GM10847 (cell line): ENCODE results near the gene NTRK1.

Experiments used
- POLR2A ChIP-seq: IDR thresholded peaks from 2 replicates; pipeline ENCODE4 v1.6.1; 2011; ENCODE audit not compliant: insufficient read length; ENCODE audit errors: extremely low read depth

NTRK1 gene

DNA sequence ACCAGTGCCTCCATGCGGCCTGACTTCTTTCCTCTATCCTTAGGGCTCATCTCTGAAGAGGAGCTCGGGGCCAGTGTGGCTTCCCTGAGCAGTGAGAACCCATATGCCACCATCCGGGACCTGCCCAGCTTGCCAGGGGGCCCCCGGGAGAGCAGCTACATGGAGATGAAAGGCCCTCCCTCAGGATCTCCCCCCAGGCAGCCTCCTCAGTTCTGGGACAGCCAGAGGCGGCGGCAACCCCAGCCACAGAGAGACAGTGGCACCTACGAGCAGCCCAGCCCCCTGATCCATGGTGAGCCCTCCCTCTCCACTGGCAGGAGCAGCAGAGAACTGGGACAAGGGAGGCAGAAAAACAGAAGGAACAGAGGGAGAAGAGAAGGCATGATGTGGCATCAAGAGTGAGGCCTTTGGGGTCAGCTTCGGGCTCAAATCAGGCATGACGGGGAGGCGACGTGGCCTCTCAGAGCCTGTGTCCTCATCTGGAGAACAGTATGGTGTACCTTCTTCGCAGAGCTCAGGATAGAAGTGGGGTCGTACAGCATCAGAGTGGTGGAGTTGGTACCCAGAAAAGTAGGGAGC lies 53.2 kb downstream of the NTRK1 start:
- no peak for TF ChIP-seq POLR2A

- TF ChIP-seq POLR2A, result no peak
Observed at GRCh38 chr1:156914440-156914856, 53.8 kb downstream of the NTRK1 start.

DNA sequence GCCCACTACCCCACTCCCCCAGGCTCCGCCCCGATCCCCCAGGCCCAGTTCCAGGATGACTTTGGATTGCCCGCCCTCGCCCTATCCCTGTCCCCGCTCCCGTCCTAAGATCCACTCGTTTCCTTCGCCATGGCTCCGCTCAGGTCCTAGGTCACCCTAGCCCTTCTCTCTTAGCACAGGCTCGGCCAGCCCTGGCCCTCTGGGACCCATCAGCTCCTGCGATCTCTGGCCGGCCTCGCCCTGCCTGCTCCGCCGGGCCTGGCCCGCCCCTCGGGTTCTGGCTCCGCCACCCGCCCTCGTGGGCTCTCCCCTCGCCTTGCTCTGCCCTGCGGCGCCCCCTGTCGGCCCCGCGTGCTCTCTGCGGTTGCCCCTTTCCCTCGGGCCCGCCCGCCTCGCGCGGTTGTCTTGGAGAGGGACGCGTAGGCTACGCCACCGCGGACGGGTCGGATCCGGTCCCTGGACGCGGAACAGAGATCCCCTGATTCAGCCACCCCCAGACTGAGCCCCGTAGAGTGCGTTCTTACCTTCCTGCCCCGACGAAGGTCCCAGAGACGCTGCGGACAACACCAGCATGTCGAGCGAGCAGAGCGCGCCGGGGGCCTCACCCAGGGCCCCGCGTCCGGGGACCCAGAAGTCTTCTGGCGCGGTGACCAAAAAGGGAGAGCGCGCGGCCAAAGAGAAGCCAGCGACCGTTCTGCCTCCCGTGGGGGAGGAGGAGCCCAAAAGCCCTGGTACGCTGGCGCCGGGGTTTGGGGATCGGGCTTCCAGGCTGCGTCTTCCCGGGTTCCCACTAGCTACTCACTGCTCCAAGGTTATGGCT lies 59.8 kb downstream of the NTRK1 start, which contains the start of gene LRRC71:
TSS of gene LRRC71 (plus strand) at position 400 of the 820 bp plus-strand sequence. CDS start at position 572, 172 bp downstream.
- no peak for TF ChIP-seq POLR2A

GRCh38 chr1:156921053-156921529 lies 60.4 kb downstream of the NTRK1 start:
- no peak for TF ChIP-seq POLR2A

DNA sequence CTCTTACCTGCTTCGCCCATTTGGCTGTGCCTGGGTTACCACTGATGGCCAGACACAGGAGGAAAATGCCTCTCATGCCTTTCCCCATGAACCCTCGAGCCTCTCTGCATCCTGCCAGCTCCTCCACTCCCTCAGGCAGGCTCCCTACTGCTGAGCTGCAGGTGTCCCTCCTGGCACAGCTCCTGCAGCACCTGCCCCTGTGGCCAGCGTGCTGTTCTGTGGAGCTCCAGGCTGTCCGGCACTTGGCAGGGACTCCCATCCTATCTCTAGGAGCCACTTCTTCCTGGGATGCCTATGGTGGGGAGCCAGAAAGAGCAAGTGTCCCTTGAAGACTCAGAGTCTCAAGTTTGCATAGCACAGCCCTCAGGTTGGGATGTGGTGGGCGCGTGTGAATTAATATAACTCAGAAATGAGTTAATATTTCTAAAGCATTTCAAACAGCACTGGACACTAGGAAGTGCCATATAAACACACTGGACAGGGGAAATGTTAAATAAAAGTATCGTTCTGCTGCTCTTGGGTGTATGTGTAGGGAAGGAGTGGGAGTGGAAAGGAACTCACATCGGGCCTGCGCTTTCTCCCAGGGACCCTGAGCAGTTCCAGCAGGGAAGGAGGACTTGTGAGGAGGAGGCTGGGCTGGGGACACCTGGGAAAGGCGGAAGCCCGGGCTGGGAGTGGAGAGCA lies 62.5 kb downstream of the NTRK1 start:
- TF ChIP-seq POLR2A, result no peak

DNA sequence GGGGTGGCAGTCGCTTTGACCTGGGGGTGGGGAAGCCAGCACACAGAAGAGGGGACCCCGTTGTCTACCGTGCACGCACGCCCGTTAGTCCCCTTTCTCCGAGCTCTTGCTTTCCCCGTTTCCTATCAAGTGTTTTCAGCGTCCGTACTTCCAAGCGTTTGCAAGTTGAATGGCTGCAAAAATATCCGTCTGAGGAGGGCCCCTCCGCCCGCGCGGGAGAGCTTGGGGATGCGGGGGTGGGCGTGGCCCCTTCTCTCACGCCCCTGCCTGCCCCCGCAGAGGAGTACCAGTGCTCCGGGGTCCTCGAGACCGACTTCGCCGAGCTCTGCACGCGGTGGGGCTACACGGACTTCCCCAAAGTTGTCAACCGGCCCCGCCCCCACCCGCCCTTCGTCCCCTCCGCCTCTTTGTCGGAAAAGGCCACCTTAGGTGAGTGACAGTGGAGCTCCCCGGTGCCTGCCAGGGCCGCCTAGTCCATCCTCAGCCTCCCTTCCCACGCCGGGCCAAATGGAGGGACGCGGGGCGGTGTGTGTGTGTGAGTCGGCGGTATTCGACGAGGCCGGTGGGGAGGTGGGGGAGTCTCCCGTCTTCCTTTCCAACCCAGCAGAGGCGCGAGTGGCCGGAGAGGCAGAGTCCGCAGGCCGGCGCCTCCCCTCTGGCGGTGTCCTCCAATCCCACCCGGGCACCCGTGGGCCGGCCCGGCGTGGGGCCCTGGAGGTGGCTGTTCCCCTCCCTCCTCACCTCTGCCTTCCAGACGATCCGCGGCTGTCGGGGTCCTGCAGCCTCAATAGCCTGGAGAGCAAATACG lies 63.2 kb downstream of the NTRK1 start:
- TF ChIP-seq POLR2A, result no peak

GRCh38 chr1:156924478-156925153 lies 64.0 kb downstream of the NTRK1 start:
- no peak for TF ChIP-seq POLR2A

- TF ChIP-seq POLR2A, result no peak
Observed at GRCh38 chr1:156925154-156926010, 64.7 kb downstream of the NTRK1 start.

GRCh38 chr1:156926175-156926574 lies 65.5 kb downstream of the NTRK1 start:
- TF ChIP-seq POLR2A, result no peak

- TF ChIP-seq POLR2A, result no peak
Observed at GRCh38 chr1:156927215-156928042, 66.8 kb downstream of the NTRK1 start.

- TF ChIP-seq POLR2A, result no peak
Observed at GRCh38 chr1:156928043-156928602, 67.5 kb downstream of the NTRK1 start.

DNA sequence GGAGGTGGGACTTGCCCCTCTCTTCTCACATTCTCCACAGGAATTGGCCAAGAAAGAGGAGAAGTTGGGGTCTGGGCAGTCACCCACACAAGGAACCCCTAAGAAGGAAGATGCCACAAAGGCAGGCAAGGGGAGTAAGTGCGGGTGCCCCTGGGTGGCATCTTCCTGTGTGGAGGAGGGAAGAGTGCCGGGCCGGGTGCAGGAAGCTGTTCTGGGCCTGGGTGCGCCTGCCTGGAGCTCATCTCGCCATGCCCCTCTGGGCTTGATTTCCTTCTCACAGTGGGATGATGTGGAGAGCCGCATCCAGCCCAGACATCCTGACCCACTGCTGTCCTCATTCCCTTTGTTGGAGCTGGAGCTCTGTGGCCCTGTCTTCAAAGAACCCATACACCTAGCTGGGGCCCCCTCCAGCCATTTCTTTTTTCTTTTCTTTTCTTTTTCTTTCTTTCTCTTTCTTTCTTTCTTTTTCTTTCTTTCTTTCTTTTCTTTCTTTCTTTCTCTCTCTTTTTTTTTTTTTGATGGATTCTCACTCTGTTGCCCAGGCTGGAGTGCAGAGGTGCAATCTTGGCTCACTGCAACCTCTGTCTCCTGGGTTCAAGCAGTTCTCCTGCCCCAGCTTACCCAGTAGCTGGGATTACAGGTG lies 69.1 kb downstream of the NTRK1 start:
- TF ChIP-seq POLR2A, result no peak
